SIG-M5 treated with dmso at 0.1 percent for 504 hours (cell line): ENCODE results near the gene RPA3.
A peak's percentile ranks its signal among the peaks of the same experiment; 100 is the strongest.

Source experiments
- DNase-seq: peaks from one replicate; lab custom pipeline; 2025; ENCODE audit not compliant: unreplicated experiment; lab: John Stamatoyannopoulos, UW

Gene RPA3

DNA sequence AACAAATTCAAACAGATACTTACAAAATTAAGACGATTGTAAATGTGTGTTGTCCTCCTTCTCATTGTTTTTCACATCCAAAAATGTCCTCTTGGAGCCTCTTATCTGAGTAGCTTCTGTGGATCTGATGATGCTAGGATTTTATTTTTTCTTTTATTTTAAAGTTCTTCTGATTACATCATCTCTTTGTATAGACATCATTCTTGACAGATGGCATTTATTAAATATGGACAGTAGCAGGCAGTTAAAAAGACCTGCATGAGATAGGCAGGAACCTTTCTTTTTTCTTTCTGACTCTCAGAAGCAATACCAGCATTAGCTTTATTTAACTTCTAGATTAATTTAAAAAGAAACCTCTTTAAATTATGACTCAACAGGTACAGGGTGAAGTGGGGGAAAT is at the start of gene RPA3:
TSS of gene RPA3 (minus strand) at position 116 of the 400 bp plus-strand sequence. CDS start 78,189 bp downstream, outside the sequence.
- no peak for DNase-seq

GRCh38 chr7:7766671-7767070 is 48.3 kb upstream of the RPA3 start:
- no peak for DNase-seq

DNA sequence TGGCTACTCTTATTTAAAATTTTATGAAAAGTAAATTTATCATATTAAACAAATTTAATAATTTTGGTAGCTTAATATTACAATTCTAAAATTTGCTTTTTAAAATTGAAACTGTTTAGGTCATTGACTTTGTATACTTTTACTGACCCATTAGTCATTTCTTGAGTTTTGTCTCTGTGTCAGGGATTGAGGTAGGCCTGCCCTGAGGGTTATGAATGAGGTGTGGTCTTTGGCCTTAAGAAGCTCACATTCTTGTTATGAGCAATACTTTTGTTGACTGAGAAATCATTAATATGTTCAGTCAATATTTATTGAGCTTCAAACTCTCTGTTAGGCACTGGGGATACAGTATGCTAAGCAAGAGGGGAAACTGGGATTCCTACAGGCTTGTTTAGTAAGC is 47.0 kb upstream of the RPA3 start:
- DNase-seq: peak; percentile 13

GRCh38 chr7:7764520-7765396 is 46.4 kb upstream of the RPA3 start:
- DNase-seq: no peak

DNA sequence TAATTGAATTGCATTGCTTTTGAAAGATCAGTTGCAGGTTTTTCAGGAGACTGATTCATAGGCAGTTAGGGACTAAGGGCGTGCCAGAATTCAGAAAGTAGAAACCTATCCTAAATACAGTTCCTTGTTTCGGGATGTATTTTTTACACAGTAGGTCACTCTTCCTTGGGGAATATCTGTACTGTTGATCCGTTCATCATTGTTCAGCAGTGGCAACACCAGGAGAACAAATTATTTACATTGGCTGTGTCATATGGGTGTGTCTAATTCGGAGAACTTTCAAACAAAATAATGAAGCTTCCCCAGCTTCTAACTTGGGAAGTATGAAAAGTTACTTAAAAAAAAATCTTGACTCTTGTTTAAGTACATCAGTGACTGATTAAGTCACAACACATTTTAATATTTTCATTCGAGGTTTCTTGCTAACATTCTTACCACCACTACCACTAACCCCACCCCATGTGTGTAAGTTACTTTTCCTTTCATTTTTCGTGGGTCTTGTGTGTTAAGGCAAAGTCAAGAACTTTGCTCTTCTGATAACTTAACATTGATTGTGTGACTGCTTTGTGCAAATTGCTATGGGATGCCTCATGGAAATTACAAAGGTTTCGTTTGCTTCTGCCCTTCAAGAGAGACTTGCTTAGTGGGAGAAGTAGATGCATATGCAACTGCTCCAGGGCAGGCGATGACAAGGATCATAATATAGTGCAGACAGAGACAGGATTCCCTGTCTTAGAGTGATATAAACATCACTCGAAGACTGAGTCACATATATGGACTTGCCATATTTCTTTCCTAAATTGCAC is 43.8 kb upstream of the RPA3 start:
- no peak for DNase-seq

GRCh38 chr7:7761340-7761973 is 43.0 kb upstream of the RPA3 start:
- peak; percentile 50 for DNase-seq

DNA sequence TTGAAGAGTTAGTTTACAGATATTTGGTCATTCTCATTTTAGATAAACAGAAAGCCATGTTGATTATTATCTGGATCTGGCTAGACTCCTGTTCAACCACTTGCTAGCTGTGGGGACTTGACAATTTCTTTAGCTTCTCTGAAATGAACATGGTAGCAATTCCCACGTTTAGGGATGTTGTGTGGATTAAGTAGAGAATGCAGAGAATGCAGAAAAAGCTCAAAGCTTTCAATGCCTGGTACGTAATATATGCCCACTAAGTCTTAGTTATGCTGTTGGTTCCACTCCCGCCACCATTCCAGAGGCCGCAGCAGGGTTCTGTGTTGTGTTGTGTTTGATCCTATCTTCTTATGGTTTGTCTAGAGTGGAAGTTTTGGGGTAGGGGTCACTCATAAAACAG is 39.2 kb upstream of the RPA3 start:
- no peak for DNase-seq

DNA sequence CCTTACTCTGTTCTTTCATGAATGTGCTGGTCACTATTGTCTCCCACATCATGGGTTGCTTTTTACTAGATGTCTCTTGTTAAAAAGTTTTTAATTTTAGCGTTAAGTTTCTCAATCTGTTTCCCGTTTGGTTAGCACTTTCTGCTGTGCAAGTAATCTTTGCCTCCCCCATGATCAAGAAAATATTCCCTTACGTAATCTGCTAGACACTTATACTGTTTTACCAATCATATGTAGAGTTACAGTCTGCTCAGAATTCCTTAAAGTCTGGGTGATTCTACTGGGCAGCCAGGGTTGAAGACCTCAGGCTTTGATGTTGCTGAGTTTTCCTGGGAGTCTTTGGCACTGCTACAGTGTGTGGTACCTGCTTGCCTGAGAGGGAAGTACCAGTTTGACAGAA is 38.2 kb upstream of the RPA3 start:
- DNase-seq: no peak

GRCh38 chr7:7751243-7752092 is 33.1 kb upstream of the RPA3 start:
- DNase-seq: no peak

GRCh38 chr7:7750571-7751242 is 32.3 kb upstream of the RPA3 start:
- no peak for DNase-seq

DNA sequence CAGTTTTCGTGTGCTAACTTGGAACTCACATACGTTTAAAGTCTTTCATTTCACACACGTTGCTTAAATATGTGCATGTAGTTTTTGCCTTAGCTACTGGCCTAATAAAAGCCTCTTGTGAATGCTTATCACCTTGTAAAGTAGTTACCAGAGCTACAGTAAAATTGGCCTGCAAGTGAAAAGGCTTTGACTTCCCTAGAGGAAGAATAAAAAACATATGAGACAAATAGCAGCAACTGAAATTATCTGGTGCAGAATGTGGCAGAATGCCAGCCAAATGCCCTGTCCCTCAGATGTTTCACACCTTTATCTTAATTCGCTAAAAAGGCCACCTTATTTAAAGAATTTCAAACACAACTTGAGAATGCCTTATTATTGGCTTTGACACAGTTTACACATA is 28.1 kb upstream of the RPA3 start:
- no peak for DNase-seq

DNA sequence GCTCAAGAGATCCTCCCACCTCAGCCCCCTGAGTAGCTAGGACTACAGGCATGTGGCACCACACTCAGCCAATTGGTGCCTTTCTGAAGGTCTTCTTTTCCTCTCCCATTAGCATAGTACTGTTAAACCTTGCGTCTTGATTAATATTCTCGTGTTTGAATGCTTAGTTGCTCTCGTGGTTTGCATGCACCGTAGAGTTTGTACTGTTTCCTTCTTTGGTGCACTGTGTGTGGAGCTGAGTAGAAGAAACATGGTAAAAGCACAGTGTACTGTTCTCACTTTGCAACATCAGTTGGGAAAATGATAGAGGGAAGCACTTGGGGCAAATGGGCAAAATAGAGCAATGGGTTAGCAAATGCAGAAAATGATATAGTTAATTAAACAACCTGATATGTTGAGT is 27.6 kb upstream of the RPA3 start:
- no peak for DNase-seq

DNA sequence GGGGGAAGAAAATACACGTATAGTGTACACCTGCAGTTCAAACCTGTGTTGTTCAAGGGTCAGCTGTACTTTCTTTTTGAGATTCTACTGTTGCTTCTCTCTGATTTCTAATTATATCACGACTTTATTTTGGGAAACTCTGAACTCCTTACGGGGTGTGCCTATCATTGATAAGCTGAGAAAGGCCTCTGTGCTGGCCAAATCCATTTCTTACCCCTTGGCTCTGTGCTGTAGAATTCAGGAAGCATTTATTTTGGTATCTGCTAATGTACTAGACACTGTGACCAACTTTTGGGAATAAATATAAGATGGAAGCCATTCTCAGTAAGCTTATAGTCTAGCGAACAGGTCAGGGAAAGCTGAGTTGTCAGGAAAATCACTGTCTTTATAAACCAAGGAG is 26.9 kb upstream of the RPA3 start:
- DNase-seq: no peak

DNA sequence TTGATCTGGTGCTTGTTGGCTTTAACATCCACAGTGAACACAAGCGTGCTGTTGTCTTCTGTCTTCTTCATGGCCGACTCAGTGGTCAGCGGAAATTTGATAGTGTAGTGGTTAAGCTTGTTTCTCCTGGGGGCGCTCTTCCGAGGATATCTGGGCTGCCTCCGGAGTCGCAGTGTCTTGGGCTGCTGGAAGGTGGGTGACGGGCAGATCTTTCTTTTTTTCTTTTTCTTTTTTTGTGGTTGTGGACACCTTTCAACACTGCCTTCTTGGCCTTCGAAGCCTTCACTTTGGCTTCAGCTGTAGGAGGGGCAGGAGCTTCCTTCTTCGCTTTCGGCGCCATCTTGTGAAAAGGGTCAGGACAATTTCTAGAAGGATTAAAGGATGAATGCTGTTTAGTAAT is 23.8 kb upstream of the RPA3 start:
- DNase-seq: no peak

GRCh38 chr7:7740037-7740355 is 21.6 kb upstream of the RPA3 start:
- DNase-seq: no peak

DNA sequence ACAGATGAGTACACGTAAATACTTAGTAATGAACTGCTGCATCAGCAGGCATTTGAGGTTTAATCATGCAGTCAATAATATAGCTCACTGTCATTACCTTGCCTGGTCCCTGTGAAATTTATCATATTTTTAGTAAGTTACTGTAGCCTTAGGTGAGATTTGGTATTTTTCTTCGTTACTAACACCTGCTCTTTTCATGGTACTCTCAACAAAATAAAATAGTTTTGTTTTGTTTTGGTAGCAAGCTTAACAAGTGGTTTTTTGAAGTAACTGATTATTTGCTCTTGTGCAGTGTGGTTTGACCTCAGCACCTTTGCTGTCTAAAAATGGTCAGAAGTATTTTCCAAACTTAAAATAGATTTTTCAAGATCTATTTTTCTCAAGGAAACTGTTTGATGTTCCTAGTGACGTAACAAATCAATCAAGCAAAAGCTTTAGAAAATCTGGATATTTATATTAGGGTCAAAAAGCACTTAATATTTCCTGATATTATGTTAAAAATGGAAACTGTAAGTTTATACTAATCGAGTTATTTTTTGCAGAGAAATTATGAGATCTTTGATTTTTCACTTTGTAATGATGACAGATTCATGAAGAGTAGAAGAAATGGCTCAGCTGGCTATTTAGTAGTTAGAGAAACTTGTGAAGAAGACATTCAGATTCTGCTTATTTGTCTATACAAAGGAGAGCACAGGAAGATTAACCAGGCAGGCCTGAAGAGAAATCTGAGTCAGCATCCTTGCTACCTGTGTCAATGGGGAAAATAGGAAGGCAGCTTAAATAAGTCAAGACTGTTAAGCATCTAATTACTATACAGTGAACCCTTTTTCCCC is 21.0 kb upstream of the RPA3 start:
- DNase-seq: no peak

- DNase-seq: no peak
Measured at GRCh38 chr7:7738622-7739021, 20.2 kb upstream of the RPA3 start.

DNA sequence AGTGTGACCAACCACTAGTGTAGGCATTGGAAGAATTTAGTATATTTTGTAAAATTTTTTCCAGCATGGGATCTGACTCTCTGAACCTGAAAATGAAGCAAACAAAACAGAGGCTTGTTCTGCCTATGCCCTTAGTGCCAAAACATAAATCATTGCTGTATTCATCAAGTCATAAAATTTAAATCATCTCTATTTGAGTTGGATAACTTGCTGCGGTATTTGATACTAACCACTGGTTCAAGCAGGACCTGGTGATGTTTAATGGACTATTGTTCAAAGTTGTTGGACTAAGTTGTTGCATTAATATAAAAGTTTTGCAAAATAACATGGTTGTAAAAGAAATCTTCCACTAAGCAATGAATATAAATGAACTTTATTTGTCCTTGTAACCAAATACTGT is 19.8 kb upstream of the RPA3 start:
- DNase-seq: no peak

GRCh38 chr7:7737674-7738073 is 19.3 kb upstream of the RPA3 start:
- DNase-seq: peak; percentile 29

GRCh38 chr7:7736671-7737070 is 18.3 kb upstream of the RPA3 start:
- DNase-seq: no peak
